SK-N-SH treated with all-trans-retinoic acid at 6 μM for 48 hours (cell line): ENCODE measurements around the gene CLK2.
"Not testable (repeated sequence)": the region's sequence is repeated elsewhere in the genome, so short reads cannot be mapped to it uniquely, and the experiment has no call there.

ENCODE experiments used
- ARNTL ChIP-seq: fragments of 450-650 bp; formaldehyde crosslinking; IDR thresholded peaks from 2 replicates; pipeline ENCODE4 v1.5.0; 2020; ENCODE audit warnings: low read depth, mild to moderate bottlenecking, moderate library complexity, borderline replicate concordance
- BACH2 ChIP-seq: fragments of 250-450 bp; sonication (Bioruptor Pico); IDR thresholded peaks from 2 replicates; pipeline ENCODE4 v1.9.0; 2021; ENCODE audit warnings: mild to moderate bottlenecking, borderline replicate concordance
- CSDC2 ChIP-seq: fragments of 250-450 bp; sonication (Bioruptor Pico); IDR thresholded peaks from 2 replicates; pipeline ENCODE4 v1.5.0; 2020; ENCODE audit warnings: mild to moderate bottlenecking, moderate library complexity
- ISL1 ChIP-seq: fragments of 250-450 bp; sonication (Bioruptor Pico); IDR thresholded peaks from 2 replicates; pipeline ENCODE4 v2.1.2; 2022; ENCODE audit warnings: mild to moderate bottlenecking, moderate library complexity
- OSR1 ChIP-seq: fragments of 250-450 bp; sonication (Bioruptor Pico); IDR thresholded peaks from 2 replicates; pipeline ENCODE4 v1.8.0; 2022; ENCODE audit warnings: moderate library complexity, mild to moderate bottlenecking, inconsistent platforms
- POU6F1 ChIP-seq: fragments of 250-450 bp; sonication (Bioruptor Pico); IDR thresholded peaks from 2 replicates; pipeline ENCODE4 v1.8.0; 2021; ENCODE audit warnings: low read depth, mild to moderate bottlenecking, moderate library complexity, borderline replicate concordance
- RARB ChIP-seq: fragments of 250-450 bp; sonication (Bioruptor Pico); IDR thresholded peaks from 2 replicates; pipeline ENCODE4 v1.8.0; 2021; ENCODE audit warnings: mild to moderate bottlenecking, moderate library complexity
- TCF4 ChIP-seq: fragments of 250-450 bp; sonication (Bioruptor Pico); IDR thresholded peaks from 2 replicates; pipeline ENCODE4 v1.8.0; 2021; ENCODE audit warnings: mild to moderate bottlenecking, moderate library complexity, borderline replicate concordance
- ZFP3 ChIP-seq: fragments of 250-450 bp; sonication (Bioruptor Pico); IDR thresholded peaks from 2 replicates; pipeline ENCODE4 v1.5.0; 2020; ENCODE audit warnings: mild to moderate bottlenecking, moderate library complexity
- ZNF8 ChIP-seq: fragments of 450-650 bp; formaldehyde crosslinking; IDR thresholded peaks from 2 replicates; pipeline ENCODE4 v1.5.0; 2020; ENCODE audit warnings: mild to moderate bottlenecking, moderate library complexity
- TF ChIP-seq, protein P1 (sequence below): fragments of 250-450 bp; sonication (Bioruptor Pico); IDR thresholded peaks from 2 replicates; pipeline ENCODE4 v1.8.0; 2020; ENCODE audit warnings: mild to moderate bottlenecking, moderate library complexity, borderline replicate concordance
- TF ChIP-seq, protein P2 (sequence below): fragments of 250-450 bp; sonication (Bioruptor Pico); IDR thresholded peaks from 2 replicates; pipeline ENCODE4 v1.5.1; 2020; ENCODE audit warnings: low read depth, mild to moderate bottlenecking, moderate library complexity

DNA sequence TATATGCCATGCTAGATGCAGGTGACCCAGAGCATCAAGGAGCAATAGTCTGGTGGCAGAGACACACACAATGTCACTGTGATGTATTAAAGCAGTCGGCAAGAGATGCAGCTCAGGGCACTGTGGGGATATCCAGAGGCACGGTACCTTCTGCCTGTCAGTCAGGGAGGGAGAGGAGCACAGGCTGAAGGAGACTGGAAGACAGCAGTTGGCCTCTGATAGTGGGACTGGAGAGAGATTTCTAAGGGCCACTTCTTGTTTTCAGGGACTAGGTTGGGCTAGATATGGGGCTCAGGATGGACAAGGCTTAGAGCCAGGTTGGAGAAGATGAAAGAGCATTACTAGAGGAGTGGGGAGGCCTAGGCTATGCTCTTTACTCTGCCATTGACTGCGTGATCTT is 42.0 kb downstream of the CLK2 start:
- not testable (repeated sequence) for TF ChIP-seq OSR1 (CRISPR knock-in tag); BACH2 (CRISPR knock-in tag); ARNTL (CRISPR knock-in tag); RARB (CRISPR knock-in tag); ZFP3 (CRISPR knock-in tag); TCF4 (CRISPR knock-in tag); CSDC2 (CRISPR knock-in tag); POU6F1; ISL1 (CRISPR knock-in tag); ZNF8 (CRISPR knock-in tag)
- TF ChIP-seq, protein P1, sequence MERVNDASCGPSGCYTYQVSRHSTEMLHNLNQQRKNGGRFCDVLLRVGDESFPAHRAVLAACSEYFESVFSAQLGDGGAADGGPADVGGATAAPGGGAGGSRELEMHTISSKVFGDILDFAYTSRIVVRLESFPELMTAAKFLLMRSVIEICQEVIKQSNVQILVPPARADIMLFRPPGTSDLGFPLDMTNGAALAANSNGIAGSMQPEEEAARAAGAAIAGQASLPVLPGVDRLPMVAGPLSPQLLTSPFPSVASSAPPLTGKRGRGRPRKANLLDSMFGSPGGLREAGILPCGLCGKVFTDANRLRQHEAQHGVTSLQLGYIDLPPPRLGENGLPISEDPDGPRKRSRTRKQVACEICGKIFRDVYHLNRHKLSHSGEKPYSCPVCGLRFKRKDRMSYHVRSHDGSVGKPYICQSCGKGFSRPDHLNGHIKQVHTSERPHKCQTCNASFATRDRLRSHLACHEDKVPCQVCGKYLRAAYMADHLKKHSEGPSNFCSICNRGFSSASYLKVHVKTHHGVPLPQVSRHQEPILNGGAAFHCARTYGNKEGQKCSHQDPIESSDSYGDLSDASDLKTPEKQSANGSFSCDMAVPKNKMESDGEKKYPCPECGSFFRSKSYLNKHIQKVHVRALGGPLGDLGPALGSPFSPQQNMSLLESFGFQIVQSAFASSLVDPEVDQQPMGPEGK (CRISPR knock-in tag): not testable (repeated sequence)
- TF ChIP-seq, protein P2, sequence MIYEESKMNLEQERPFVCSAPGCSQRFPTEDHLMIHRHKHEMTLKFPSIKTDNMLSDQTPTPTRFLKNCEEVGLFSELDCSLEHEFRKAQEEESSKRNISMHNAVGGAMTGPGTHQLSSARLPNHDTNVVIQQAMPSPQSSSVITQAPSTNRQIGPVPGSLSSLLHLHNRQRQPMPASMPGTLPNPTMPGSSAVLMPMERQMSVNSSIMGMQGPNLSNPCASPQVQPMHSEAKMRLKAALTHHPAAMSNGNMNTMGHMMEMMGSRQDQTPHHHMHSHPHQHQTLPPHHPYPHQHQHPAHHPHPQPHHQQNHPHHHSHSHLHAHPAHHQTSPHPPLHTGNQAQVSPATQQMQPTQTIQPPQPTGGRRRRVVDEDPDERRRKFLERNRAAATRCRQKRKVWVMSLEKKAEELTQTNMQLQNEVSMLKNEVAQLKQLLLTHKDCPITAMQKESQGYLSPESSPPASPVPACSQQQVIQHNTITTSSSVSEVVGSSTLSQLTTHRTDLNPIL (CRISPR knock-in tag): not testable (repeated sequence)
